ENCODE data around the gene SLC17A5.

- TF ChIP-seq, protein P1, sequence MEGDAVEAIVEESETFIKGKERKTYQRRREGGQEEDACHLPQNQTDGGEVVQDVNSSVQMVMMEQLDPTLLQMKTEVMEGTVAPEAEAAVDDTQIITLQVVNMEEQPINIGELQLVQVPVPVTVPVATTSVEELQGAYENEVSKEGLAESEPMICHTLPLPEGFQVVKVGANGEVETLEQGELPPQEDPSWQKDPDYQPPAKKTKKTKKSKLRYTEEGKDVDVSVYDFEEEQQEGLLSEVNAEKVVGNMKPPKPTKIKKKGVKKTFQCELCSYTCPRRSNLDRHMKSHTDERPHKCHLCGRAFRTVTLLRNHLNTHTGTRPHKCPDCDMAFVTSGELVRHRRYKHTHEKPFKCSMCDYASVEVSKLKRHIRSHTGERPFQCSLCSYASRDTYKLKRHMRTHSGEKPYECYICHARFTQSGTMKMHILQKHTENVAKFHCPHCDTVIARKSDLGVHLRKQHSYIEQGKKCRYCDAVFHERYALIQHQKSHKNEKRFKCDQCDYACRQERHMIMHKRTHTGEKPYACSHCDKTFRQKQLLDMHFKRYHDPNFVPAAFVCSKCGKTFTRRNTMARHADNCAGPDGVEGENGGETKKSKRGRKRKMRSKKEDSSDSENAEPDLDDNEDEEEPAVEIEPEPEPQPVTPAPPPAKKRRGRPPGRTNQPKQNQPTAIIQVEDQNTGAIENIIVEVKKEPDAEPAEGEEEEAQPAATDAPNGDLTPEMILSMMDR (IDR thresholded peaks at IDR 0.05), result no peak
- no peak for TF ChIP-seq POLR2A (IDR thresholded peaks at IDR 0.05)
Observed at GRCh38 chr6:73612611-73613010, 41.2 kb downstream of the SLC17A5 start.

Data from upper lobe of left lung (tissue), 4 donors.